GM23338 (cell line): Measurements from ENCODE around the gene DIP2C. TPM values are rescaled to one million over a fixed set of nuclear protein-coding genes. Genes with fewer than 3 reads are reported as not detected.

ENCODE experiments used
- ATAC-seq: fragments of 200-7000 bp; cut with Tn5 transposase; 3 replicates; pipeline ENCODE4 v1.9.1; 2020
- DNase-seq: peaks from one replicate; pipeline ENCODE4 v3.0.0-alpha.2; 2015; ENCODE audit warnings: low spot score
- H2AFZ ChIP-seq: fragments of 200-600 bp; sonication (generic); 2 replicates; pipeline ENCODE4 v1.8.0; 2016; ENCODE audit warnings: antibody characterized with exemption, mild to moderate bottlenecking, moderate library complexity
- H3F3A ChIP-seq: fragments of 200-600 bp; sonication (generic); replicated peaks from 2 replicates; pipeline ENCODE4 v1.8.0; 2017; ENCODE audit warnings: antibody characterized with exemption, mixed run types, low read depth
- H3K27ac ChIP-seq: fragments of 200-600 bp; sonication (generic); 2 replicates; pipeline ENCODE4 v1.6.1; 2016; ENCODE audit warnings: low read depth
- H3K27me3 ChIP-seq: fragments of 200-600 bp; sonication (generic); 2 replicates; pipeline ENCODE4 v1.8.0; 2016; ENCODE audit warnings: mild to moderate bottlenecking, mixed run types, moderate library complexity; ENCODE audit not compliant: insufficient read depth
- H3K36me3 ChIP-seq: fragments of 200-600 bp; sonication (generic); 2 replicates; pipeline ENCODE4 v1.8.0; 2016; ENCODE audit warnings: mild to moderate bottlenecking; ENCODE audit not compliant: insufficient read depth
- H3K4me1 ChIP-seq: fragments of 200-600 bp; sonication (generic); 2 replicates; pipeline ENCODE4 v1.8.0; 2016; ENCODE audit warnings: mild to moderate bottlenecking, moderate library complexity; ENCODE audit not compliant: insufficient read depth
- H3K4me2 ChIP-seq: fragments of 200-600 bp; sonication (generic); 2 replicates; pipeline ENCODE4 v1.7.1; 2017; ENCODE audit warnings: mixed run types
- H3K4me3 ChIP-seq: fragments of 200-600 bp; sonication (generic); 2 replicates; pipeline ENCODE4 v1.6.1; 2016; ENCODE audit warnings: mixed run types
- H3K79me2 ChIP-seq: fragments of 200-600 bp; sonication (generic); replicated peaks from 2 replicates; pipeline ENCODE4 v1.8.0; 2017; ENCODE audit warnings: mild to moderate bottlenecking; ENCODE audit not compliant: insufficient read depth
- H3K9me2 ChIP-seq: fragments of 200-600 bp; sonication (generic); 2 replicates; pipeline ENCODE4 v1.8.0; 2017; ENCODE audit not compliant: insufficient read depth
- H4K20me1 ChIP-seq: fragments of 200-600 bp; sonication (generic); replicated peaks from 2 replicates; pipeline ENCODE4 v1.8.0; 2017; ENCODE audit warnings: mild to moderate bottlenecking; ENCODE audit not compliant: insufficient read depth
- H3K27ac Mint-ChIP-seq: 2 replicates; pipeline ENCODE4 v1.8.0; 2020; ENCODE audit warnings: inconsistent platforms, mild to moderate bottlenecking, moderate library complexity, mixed read lengths
- H3K27me3 Mint-ChIP-seq: 3 replicates; pipeline ENCODE4 v1.8.0; 2022; ENCODE audit warnings: low read depth, mild to moderate bottlenecking, moderate library complexity, mixed read lengths, inconsistent platforms; ENCODE audit not compliant: insufficient read depth, poor library complexity
- H3K36me3 Mint-ChIP-seq: 3 replicates; pipeline ENCODE4 v1.8.0; 2021; ENCODE audit warnings: low read depth, mild to moderate bottlenecking, inconsistent platforms, moderate library complexity, mixed read lengths
- H3K4me1 Mint-ChIP-seq: 3 replicates; pipeline ENCODE4 v1.8.0; 2020; ENCODE audit warnings: mild to moderate bottlenecking, inconsistent platforms, mixed read lengths
- H3K4me3 Mint-ChIP-seq: 3 replicates; pipeline ENCODE4 v1.8.0; 2021; ENCODE audit warnings: moderate library complexity, mild to moderate bottlenecking, inconsistent platforms, mixed read lengths
- H3K9me3 Mint-ChIP-seq: 3 replicates; pipeline ENCODE4 v1.8.0; 2020; ENCODE audit warnings: moderate library complexity, mild to moderate bottlenecking, inconsistent platforms, mixed read lengths
- CTCF ChIP-seq, 2 experiments: fragments of 200-600 bp in 1 of 2; sonication (generic) in 1 of 2; conservative IDR thresholded peaks; 2 replicates each; pipeline versions ENCODE4 v1.5.1 to v1.6.1; 2016 to 2017; ENCODE audit warnings: antibody characterized with exemption in 2 of 2, low read depth in 2 of 2, mild to moderate bottlenecking in 2 of 2, moderate library complexity in 1 of 2
- NANOG ChIP-seq: IDR thresholded peaks from 2 replicates; pipeline ENCODE4 v1.6.1; 2016; ENCODE audit warnings: antibody characterized with exemption, borderline replicate concordance
- POLR2AphosphoS5 ChIP-seq: IDR thresholded peaks from 2 replicates; pipeline ENCODE4 v1.6.1; 2016; ENCODE audit warnings: antibody characterized with exemption, low read depth
- STAT1 ChIP-seq: IDR thresholded peaks from one replicate; pipeline ENCODE4 v1.6.1; 2016; ENCODE audit warnings: antibody characterized with exemption; ENCODE audit not compliant: unreplicated experiment
- polyA plus RNA-seq: library from polyadenylated mRNA; unstranded; fragments of >200 nt; fragmentation: Nextera tagmentation; extraction: Ambion mirVana; gene quantifications from 2 replicates; pipeline ENCODE4 v1.2.1, GENCODE V29; 2016
- total RNA-seq: library from RNA; depleted of rRNA; stranded (reverse); fragments of >200 nt; shearing (Covaris generic); gene quantifications from 2 replicates; pipeline ENCODE4 v1.2.3, GENCODE V29; 2014
- TF ChIP-seq, protein P1 (sequence below): IDR thresholded peaks from one replicate; pipeline ENCODE4 v1.6.1; 2018; ENCODE audit warnings: antibody characterized with exemption; ENCODE audit not compliant: unreplicated experiment

Gene DIP2C
- total and polyA plus RNA-seq, 2 experiments from 2014 or later, result 5.1 to 7.7 TPM

GRCh38 chr10:697097-697875, 7.8 kb upstream of the DIP2C start:
- Histone ChIP-seq H3K27ac (no peak overlapping the region), H3K4me1 (peaks cover 9% of the 10 kb centered on the region; the same call in 1 of the 2 replicates), H3K79me2 (no peaks in the 10 kb centered on the region), H3F3A (no peaks in the 10 kb centered on the region), H3K27me3 (no peaks in the 10 kb centered on the region), H4K20me1 (no peaks in the 10 kb centered on the region), H3K4me3 (no peak overlapping the region), H3K36me3 (no peaks in the 10 kb centered on the region), H2AFZ (0 out of 2 replicates have a peak overlapping the region, but pooled peaks have one; percentile 14), H3K4me2 (no peak overlapping the region), H3K9me2 (no peaks in the 10 kb centered on the region)
- peaks cover 10% of the 10 kb centered on the region for H3K4me1 Mint-ChIP-seq
- H3K9me3 Mint-ChIP-seq, result no peaks in the 10 kb centered on the region
- peaks cover 7% of the 10 kb centered on the region for H3K27me3 Mint-ChIP-seq
- DNase-seq, result no peak
- no peaks in the 10 kb centered on the region for H3K36me3 Mint-ChIP-seq
- TF ChIP-seq STAT1 (no peak), CTCF (conservative IDR thresholded peaks at IDR 0.05; ENCODE audit: low read depth in 2 of 2) (0 out of 4 replicates have a peak, but pooled peaks of 1 of the 2 experiments have one; percentile 4)
- ATAC-seq, result peak; percentile 42; the same call in 2 of the 3 replicates
- no peak overlapping the region for H3K4me3 Mint-ChIP-seq
- no peak overlapping the region for H3K27ac Mint-ChIP-seq

GRCh38 chr10:695396-695795, 5.9 kb upstream of the DIP2C start:
- Histone ChIP-seq H3K9me2 (no peaks in the 10 kb centered on the region), H3F3A (no peaks in the 10 kb centered on the region), H3K27ac (no peak overlapping the region), H3K79me2 (no peaks in the 10 kb centered on the region), H3K4me3 (no peak overlapping the region), H3K27me3 (peaks cover 11% of the 10 kb centered on the region; the same call in 1 of the 2 replicates), H3K36me3 (no peaks in the 10 kb centered on the region), H3K4me2 (no peak overlapping the region), H4K20me1 (no peaks in the 10 kb centered on the region), H3K4me1 (peaks cover 9% of the 10 kb centered on the region; the same call in 1 of the 2 replicates), H2AFZ (no peak overlapping the region)
- Mint-ChIP-seq H3K9me3 (no peaks in the 10 kb centered on the region), H3K4me1 (peaks cover 15% of the 10 kb centered on the region), H3K27ac (no peak overlapping the region), H3K36me3 (no peaks in the 10 kb centered on the region), H3K27me3 (peaks cover 19% of the 10 kb centered on the region), H3K4me3 (no peak overlapping the region)
- TF ChIP-seq POLR2AphosphoS5, result no peak
- no peak for DNase-seq
- no peak for ATAC-seq

DNA sequence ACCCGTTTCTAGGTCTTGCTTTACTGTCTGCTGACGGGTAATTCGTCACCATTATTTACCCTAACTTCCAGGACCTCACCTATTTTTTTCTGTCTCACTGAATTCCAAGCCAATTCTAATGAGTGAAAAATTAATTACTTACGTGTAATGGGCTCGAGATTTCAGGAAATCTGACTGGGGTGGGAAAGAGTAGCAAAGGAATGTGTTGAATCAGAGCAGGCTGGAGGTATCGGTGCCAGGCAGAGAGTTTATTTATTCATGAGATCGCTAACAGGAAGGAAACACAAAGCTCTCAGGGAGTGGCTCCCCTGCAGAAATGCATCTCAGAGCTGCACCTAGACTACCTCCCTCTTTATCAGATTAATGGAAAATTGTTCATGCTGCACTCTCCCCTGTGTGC, 4.0 kb upstream of the DIP2C start:
- Mint-ChIP-seq H3K4me3 (no peak overlapping the region), H3K36me3 (no peaks in the 10 kb centered on the region; the same call in 2 of the 3 replicates), H3K4me1 (peaks cover 18% of the 10 kb centered on the region), H3K9me3 (no peaks in the 10 kb centered on the region), H3K27me3 (peaks cover 25% of the 10 kb centered on the region), H3K27ac (no peak overlapping the region)
- no peak overlapping the region for H3K4me2 ChIP-seq
- H4K20me1 ChIP-seq, result no peaks in the 10 kb centered on the region
- DNase-seq (no peak), ATAC-seq (no peak)
- peaks cover 16% of the 10 kb centered on the region; the same call in 1 of the 2 replicates for H3K27me3 ChIP-seq
- H3K79me2 ChIP-seq, result no peaks in the 10 kb centered on the region
- no peak overlapping the region for H3K4me3 ChIP-seq
- no peak overlapping the region for H3K27ac ChIP-seq
- H3K4me1 ChIP-seq, result peaks cover 9% of the 10 kb centered on the region; the same call in 1 of the 2 replicates
- no peaks in the 10 kb centered on the region for H3K9me2 ChIP-seq
- no peaks in the 10 kb centered on the region for H3F3A ChIP-seq
- H3K36me3 ChIP-seq, result no peaks in the 10 kb centered on the region
- 0 out of 2 replicates have a peak overlapping the region, but pooled peaks have one; percentile 8 for H2AFZ ChIP-seq
- TF ChIP-seq NANOG, result no peak
- TF ChIP-seq, protein P1, sequence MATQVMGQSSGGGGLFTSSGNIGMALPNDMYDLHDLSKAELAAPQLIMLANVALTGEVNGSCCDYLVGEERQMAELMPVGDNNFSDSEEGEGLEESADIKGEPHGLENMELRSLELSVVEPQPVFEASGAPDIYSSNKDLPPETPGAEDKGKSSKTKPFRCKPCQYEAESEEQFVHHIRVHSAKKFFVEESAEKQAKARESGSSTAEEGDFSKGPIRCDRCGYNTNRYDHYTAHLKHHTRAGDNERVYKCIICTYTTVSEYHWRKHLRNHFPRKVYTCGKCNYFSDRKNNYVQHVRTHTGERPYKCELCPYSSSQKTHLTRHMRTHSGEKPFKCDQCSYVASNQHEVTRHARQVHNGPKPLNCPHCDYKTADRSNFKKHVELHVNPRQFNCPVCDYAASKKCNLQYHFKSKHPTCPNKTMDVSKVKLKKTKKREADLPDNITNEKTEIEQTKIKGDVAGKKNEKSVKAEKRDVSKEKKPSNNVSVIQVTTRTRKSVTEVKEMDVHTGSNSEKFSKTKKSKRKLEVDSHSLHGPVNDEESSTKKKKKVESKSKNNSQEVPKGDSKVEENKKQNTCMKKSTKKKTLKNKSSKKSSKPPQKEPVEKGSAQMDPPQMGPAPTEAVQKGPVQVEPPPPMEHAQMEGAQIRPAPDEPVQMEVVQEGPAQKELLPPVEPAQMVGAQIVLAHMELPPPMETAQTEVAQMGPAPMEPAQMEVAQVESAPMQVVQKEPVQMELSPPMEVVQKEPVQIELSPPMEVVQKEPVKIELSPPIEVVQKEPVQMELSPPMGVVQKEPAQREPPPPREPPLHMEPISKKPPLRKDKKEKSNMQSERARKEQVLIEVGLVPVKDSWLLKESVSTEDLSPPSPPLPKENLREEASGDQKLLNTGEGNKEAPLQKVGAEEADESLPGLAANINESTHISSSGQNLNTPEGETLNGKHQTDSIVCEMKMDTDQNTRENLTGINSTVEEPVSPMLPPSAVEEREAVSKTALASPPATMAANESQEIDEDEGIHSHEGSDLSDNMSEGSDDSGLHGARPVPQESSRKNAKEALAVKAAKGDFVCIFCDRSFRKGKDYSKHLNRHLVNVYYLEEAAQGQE, result no peak
